Bronchial epithelial cell (primary cell): ENCODE measurements around the gene HSPBAP1. TPM values are rescaled to one million over a fixed set of nuclear protein-coding genes. Genes with fewer than 3 reads are reported as not detected.
"Not testable (repeated sequence)": the region's sequence is repeated elsewhere in the genome, so short reads cannot be mapped to it uniquely, and the experiment has no call there.

Experiments
- DNase-seq: peaks from one replicate; pipeline ENCODE4 v3.0.0-alpha.2; 2010; ENCODE audit warnings: low read depth
- FAIRE-seq: peaks from 2 replicates; lab custom pipeline; 2011; peaks lifted over from hg19 to GRCh38; lab: Jason Lieb, UNC
- H3K27me3 ChIP-seq: 2 replicates; pipeline ENCODE4 v1.5.1; 2011; ENCODE audit warnings: low read length; ENCODE audit not compliant: control insufficient read depth, insufficient read depth
- H3K36me3 ChIP-seq: 2 replicates; pipeline ENCODE4 v1.5.1; 2011; ENCODE audit warnings: low read length; ENCODE audit not compliant: control insufficient read depth, insufficient read depth
- H3K4me3 ChIP-seq: 2 replicates; pipeline ENCODE4 v1.5.1; 2011; ENCODE audit warnings: mild to moderate bottlenecking, low read depth, low read length, control low read depth
- CTCF ChIP-seq: IDR thresholded peaks from 2 replicates; pipeline ENCODE4 v1.5.1; 2011; ENCODE audit warnings: mild to moderate bottlenecking, moderate library complexity, low read length, control low read depth, inconsistent platforms; ENCODE audit not compliant: insufficient read depth, severe bottlenecking
- total RNA-seq: library from RNA; depleted of rRNA; stranded (reverse); fragments of >200 nt; gene quantifications from 2 replicates; pipeline ENCODE4 v1.2.1, GENCODE V29; 2014

HSPBAP1 gene
- total RNA-seq, 1 donor from 2014 or later = 11.3 TPM

DNA sequence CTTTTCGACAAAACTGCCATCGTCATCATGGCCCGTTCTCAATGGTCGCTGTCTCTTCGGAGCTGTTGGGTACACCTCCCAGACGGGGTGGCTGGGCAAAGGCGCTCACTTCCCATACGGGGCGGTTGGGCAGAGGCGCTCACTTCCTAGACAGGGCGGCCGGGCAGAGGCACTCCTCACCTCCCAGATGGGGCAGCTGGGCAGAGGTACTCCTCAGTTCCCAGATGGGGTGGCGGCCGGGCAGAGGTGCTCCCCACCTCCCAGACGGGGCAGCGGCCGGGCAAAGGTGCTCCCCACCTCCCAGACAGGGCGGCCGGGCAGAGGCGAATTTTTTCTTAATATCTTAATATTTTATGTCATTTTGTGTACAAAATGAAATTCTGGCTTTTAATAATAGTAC lies 68.5 kb downstream of the HSPBAP1 start:
- H3K36me3 ChIP-seq = peaks cover 2% of the 10 kb centered on the region
- no peak for DNase-seq
- FAIRE-seq = no peak
- no peak for TF ChIP-seq CTCF
- no peaks in the 10 kb centered on the region for H3K27me3 ChIP-seq
- no peak overlapping the region for H3K4me3 ChIP-seq

DNA sequence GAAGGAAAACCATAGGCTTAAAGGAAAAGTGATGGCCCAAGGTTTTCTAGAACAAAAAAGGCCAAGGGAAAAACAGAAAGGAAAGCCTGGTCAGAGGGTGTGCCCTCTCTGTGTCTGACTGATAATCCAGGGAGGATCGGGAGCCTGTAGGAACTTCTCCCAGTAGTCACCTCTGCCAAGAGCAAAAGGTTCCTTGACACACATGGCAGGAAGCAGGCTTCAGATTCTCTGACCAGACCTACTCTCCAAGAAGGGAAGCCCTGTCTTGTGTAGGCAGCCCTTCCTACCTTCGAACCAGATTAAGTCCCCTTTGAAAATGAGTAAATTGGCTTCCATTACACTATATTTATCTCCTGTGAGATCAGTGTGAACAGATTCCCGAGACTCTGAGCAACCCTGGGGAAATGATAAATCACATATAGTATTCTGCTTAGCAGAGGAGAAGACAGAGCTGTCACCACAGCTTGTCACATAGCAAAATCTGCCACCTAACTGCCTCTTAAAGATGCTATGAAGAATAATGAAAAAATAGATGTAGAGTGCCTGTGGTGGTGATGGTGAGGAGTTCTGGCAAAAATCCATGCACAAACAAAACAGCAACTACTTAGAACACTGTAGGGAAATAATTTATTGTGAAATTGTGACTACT lies 74.2 kb downstream of the HSPBAP1 start:
- FAIRE-seq (no peak), DNase-seq (no peak)
- TF ChIP-seq CTCF = no peak
- H3K36me3 ChIP-seq = peaks cover 7% of the 10 kb centered on the region
- no peak overlapping the region for H3K4me3 ChIP-seq
- no peaks in the 10 kb centered on the region for H3K27me3 ChIP-seq

GRCh38 chr3:122716667-122717066 lies 77.0 kb downstream of the HSPBAP1 start:
- no peak for TF ChIP-seq CTCF
- no peak overlapping the region for H3K4me3 ChIP-seq
- FAIRE-seq (no peak), DNase-seq (no peak)
- no peaks in the 10 kb centered on the region for H3K27me3 ChIP-seq
- H3K36me3 ChIP-seq = peaks cover 8% of the 10 kb centered on the region

DNA sequence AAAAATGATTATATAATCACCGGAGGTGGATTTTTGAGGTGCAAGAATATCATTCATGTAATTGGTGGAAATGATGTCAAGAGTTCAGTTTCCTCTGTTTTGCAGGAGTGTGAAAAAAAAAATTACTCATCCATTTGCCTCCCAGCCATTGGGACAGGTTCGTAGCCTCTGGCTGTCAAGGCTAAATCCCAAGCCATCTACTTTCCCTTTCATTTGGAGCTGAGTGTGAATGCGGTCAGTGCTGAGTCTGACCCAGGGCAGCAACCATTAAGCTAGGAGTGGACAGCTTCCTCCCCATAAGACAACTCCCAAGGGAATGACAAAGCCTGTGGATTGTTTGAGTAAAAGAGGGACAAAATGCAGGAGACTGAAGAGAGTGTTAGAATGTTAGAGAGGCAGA lies 79.4 kb downstream of the HSPBAP1 start:
- DNase-seq = no peak
- H3K36me3 ChIP-seq = peaks cover 6% of the 10 kb centered on the region
- TF ChIP-seq CTCF = no peak
- no peak for FAIRE-seq
- H3K27me3 ChIP-seq = no peaks in the 10 kb centered on the region
- H3K4me3 ChIP-seq = no peak overlapping the region

GRCh38 chr3:122710616-122711251 lies 82.9 kb downstream of the HSPBAP1 start:
- not testable (repeated sequence) for H3K27me3 ChIP-seq, DNase-seq, H3K4me3 ChIP-seq, FAIRE-seq, H3K36me3 ChIP-seq

DNA sequence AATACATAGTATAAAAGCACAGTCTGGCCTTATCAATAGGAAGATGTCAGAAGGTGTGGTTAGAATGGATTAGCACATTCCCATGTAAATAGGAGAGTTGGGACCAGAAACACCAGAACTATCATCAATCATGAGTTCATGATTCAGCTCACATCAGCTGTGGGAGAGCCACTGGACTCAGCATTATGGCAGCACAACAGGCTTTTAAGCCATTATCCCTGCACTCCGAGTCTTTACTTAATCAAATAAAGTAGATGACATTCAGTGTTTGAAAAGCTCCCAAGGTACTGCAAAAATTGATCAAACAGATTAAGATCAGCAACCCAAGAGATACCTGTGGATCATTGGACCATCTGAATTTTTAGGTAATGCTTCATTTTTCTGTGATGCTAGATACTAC lies 88.3 kb downstream of the HSPBAP1 start:
- TF ChIP-seq CTCF = no peak
- Histone ChIP-seq H3K4me3 (no peak overlapping the region), H3K27me3 (no peaks in the 10 kb centered on the region), H3K36me3 (no peaks in the 10 kb centered on the region)
- FAIRE-seq (no peak), DNase-seq (no peak)
